Astrocyte (in vitro differentiated cells and primary cell): Measurements from ENCODE around the gene VPS37C. TPM values are rescaled to one million over a fixed set of nuclear protein-coding genes. Genes with fewer than 3 reads are reported as not detected.

Experiments
- DNase-seq: peaks from one replicate; pipeline ENCODE4 v3.0.0-alpha.2; 2010; ENCODE audit warnings: low read depth
- FAIRE-seq: peaks from 2 replicates; lab custom pipeline; 2011; peaks lifted over from hg19 to GRCh38; lab: Jason Lieb, UNC
- H2AFZ ChIP-seq: 2 replicates; pipeline ENCODE4 v1.6.0; 2012; ENCODE audit warnings: low read depth, low read length, inconsistent platforms
- H3K27ac ChIP-seq: 2 replicates; pipeline ENCODE4 v1.5.1; 2011; ENCODE audit warnings: low read depth, low read length, inconsistent platforms
- H3K27me3 ChIP-seq: 2 replicates; pipeline ENCODE4 v1.6.0; 2011; ENCODE audit warnings: low read length, inconsistent platforms; ENCODE audit not compliant: insufficient read depth
- H3K36me3 ChIP-seq: 2 replicates; pipeline ENCODE4 v1.5.1; 2011; ENCODE audit warnings: low read length, inconsistent platforms; ENCODE audit not compliant: insufficient read depth
- H3K4me1 ChIP-seq: 2 replicates; pipeline ENCODE4 v1.5.1; 2011; ENCODE audit warnings: low read length, inconsistent platforms; ENCODE audit not compliant: insufficient read depth
- H3K4me2 ChIP-seq: 2 replicates; pipeline ENCODE4 v1.6.0; 2012; ENCODE audit warnings: low read length, inconsistent platforms
- H3K4me3 ChIP-seq: 2 replicates; pipeline ENCODE4 v1.5.1; 2011; ENCODE audit warnings: low read depth, mild to moderate bottlenecking, low read length, inconsistent platforms; ENCODE audit not compliant: insufficient read depth
- H3K79me2 ChIP-seq: 2 replicates; pipeline ENCODE4 v1.6.0; 2012; ENCODE audit warnings: mild to moderate bottlenecking, low read length, inconsistent platforms; ENCODE audit not compliant: insufficient read depth
- H3K9ac ChIP-seq: 2 replicates; pipeline ENCODE4 v1.6.0; 2012; ENCODE audit warnings: mild to moderate bottlenecking, low read length, inconsistent platforms
- H3K9me3 ChIP-seq: 2 replicates; pipeline ENCODE4 v1.5.1; 2012; ENCODE audit warnings: low read depth, mild to moderate bottlenecking, low read length, inconsistent platforms; ENCODE audit not compliant: insufficient read depth
- H4K20me1 ChIP-seq: 2 replicates; pipeline ENCODE4 v1.6.0; 2012; ENCODE audit warnings: low read length, inconsistent platforms; ENCODE audit not compliant: insufficient read depth
- H3K27ac Mint-ChIP-seq: one replicate; pipeline ENCODE4 v1.8.0; 2021; ENCODE audit warnings: mild to moderate bottlenecking, mixed read lengths; ENCODE audit not compliant: unreplicated experiment
- H3K27me3 Mint-ChIP-seq: one replicate; pipeline ENCODE4 v1.8.0; 2021; ENCODE audit warnings: low read depth, mixed read lengths; ENCODE audit not compliant: unreplicated experiment
- H3K36me3 Mint-ChIP-seq: one replicate; pipeline ENCODE4 v1.8.0; 2021; ENCODE audit warnings: low read depth, mixed read lengths; ENCODE audit not compliant: unreplicated experiment
- H3K4me1 Mint-ChIP-seq: one replicate; pipeline ENCODE4 v1.8.0; 2021; ENCODE audit warnings: low read depth, mixed read lengths; ENCODE audit not compliant: unreplicated experiment
- H3K4me3 Mint-ChIP-seq: one replicate; pipeline ENCODE4 v1.8.0; 2021; ENCODE audit warnings: mild to moderate bottlenecking, moderate library complexity, mixed read lengths; ENCODE audit not compliant: unreplicated experiment
- H3K9me3 Mint-ChIP-seq: one replicate; pipeline ENCODE4 v1.8.0; 2021; ENCODE audit warnings: mild to moderate bottlenecking, mixed read lengths; ENCODE audit not compliant: unreplicated experiment
- EZH2 ChIP-seq: IDR thresholded peaks from 2 replicates; pipeline ENCODE4 v1.6.1; 2012; ENCODE audit warnings: mild to moderate bottlenecking, low read length, inconsistent platforms; ENCODE audit not compliant: insufficient read depth
- total RNA-seq: library from RNA; stranded (reverse); gene quantifications from 2 replicates; pipeline ENCODE4 v1.2.1, GENCODE V29; 2021
- TF ChIP-seq, protein P1 (sequence below): IDR thresholded peaks from 2 replicates; pipeline ENCODE4 v1.5.1; 2011; ENCODE audit warnings: low read depth, mild to moderate bottlenecking, inconsistent platforms, low read length, moderate library complexity; ENCODE audit not compliant: insufficient read depth

VPS37C gene
- total RNA-seq, 1 donor from 2014 or later, result 18.1 TPM

- no peak overlapping the region for H3K4me2 ChIP-seq
- peaks cover 10% of the 10 kb centered on the region for H3K27me3 Mint-ChIP-seq
- H2AFZ ChIP-seq, result no peak overlapping the region
- FAIRE-seq, result no peak
- no peak for TF ChIP-seq EZH2
- TF ChIP-seq, protein P1, sequence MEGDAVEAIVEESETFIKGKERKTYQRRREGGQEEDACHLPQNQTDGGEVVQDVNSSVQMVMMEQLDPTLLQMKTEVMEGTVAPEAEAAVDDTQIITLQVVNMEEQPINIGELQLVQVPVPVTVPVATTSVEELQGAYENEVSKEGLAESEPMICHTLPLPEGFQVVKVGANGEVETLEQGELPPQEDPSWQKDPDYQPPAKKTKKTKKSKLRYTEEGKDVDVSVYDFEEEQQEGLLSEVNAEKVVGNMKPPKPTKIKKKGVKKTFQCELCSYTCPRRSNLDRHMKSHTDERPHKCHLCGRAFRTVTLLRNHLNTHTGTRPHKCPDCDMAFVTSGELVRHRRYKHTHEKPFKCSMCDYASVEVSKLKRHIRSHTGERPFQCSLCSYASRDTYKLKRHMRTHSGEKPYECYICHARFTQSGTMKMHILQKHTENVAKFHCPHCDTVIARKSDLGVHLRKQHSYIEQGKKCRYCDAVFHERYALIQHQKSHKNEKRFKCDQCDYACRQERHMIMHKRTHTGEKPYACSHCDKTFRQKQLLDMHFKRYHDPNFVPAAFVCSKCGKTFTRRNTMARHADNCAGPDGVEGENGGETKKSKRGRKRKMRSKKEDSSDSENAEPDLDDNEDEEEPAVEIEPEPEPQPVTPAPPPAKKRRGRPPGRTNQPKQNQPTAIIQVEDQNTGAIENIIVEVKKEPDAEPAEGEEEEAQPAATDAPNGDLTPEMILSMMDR, result no peak
- no peaks in the 10 kb centered on the region for H3K9me3 Mint-ChIP-seq
- no peak overlapping the region for H3K27ac Mint-ChIP-seq
- H3K9me3 ChIP-seq, result no peaks in the 10 kb centered on the region
- H4K20me1 ChIP-seq, result no peaks in the 10 kb centered on the region
- no peak for DNase-seq
- no peaks in the 10 kb centered on the region for H3K36me3 Mint-ChIP-seq
- H3K4me1 Mint-ChIP-seq, result no peaks in the 10 kb centered on the region
- no peak overlapping the region for H3K27ac ChIP-seq
- no peaks in the 10 kb centered on the region for H3K4me1 ChIP-seq
- H3K27me3 ChIP-seq, result peaks cover 8% of the 10 kb centered on the region
- H3K4me3 ChIP-seq, result no peak overlapping the region
- H3K9ac ChIP-seq, result no peak overlapping the region
- no peak overlapping the region for H3K4me3 Mint-ChIP-seq
- no peaks in the 10 kb centered on the region for H3K79me2 ChIP-seq
- H3K36me3 ChIP-seq, result no peaks in the 10 kb centered on the region
Observed at GRCh38 chr11:61189933-61190332, 28.7 kb upstream of the VPS37C start.

DNA sequence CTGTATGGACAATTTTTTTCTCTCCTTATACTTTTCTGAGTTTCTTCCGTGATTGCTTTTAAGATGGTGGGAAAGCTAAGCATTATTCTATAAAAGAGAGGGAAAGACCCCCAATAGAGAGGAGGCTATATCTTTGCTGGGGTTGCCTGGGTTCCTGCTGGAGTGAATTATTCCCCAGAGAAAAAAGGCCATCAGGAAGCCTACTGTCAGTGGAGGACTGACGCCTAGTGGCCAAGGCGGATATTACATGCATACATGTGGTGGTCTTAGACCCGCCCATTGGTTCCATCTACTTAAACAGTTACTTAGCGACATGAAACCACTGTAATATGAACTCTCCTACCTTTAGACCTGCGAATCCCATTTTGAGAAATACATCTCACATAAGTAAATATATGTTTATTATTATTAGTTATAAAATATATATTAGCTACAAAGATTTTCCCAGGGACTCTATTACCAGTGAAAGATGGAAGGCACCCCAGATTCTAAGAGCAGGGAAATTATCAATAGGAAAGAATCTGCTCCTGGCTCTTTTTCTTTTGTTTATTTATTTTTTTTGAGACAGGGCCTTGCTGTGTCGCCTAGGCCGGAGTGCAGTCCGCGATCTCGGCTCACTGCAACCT, 26.4 kb upstream of the VPS37C start:
- FAIRE-seq (no peak), DNase-seq (peak; percentile 53)
- Histone ChIP-seq H3K4me3 (no peak overlapping the region), H3K9ac (no peak overlapping the region), H3K27me3 (no peaks in the 10 kb centered on the region), H3K4me2 (no peak overlapping the region), H3K4me1 (no peaks in the 10 kb centered on the region), H2AFZ (no peak overlapping the region), H3K79me2 (no peaks in the 10 kb centered on the region), H3K9me3 (no peaks in the 10 kb centered on the region), H3K36me3 (no peaks in the 10 kb centered on the region), H4K20me1 (no peaks in the 10 kb centered on the region), H3K27ac (no peak overlapping the region)
- Mint-ChIP-seq H3K9me3 (no peaks in the 10 kb centered on the region), H3K36me3 (no peaks in the 10 kb centered on the region), H3K4me1 (no peaks in the 10 kb centered on the region), H3K27ac (no peak overlapping the region), H3K27me3 (no peaks in the 10 kb centered on the region), H3K4me3 (no peak overlapping the region)
- TF ChIP-seq, protein P1, result peak; percentile 97
- TF ChIP-seq EZH2, result no peak

DNA sequence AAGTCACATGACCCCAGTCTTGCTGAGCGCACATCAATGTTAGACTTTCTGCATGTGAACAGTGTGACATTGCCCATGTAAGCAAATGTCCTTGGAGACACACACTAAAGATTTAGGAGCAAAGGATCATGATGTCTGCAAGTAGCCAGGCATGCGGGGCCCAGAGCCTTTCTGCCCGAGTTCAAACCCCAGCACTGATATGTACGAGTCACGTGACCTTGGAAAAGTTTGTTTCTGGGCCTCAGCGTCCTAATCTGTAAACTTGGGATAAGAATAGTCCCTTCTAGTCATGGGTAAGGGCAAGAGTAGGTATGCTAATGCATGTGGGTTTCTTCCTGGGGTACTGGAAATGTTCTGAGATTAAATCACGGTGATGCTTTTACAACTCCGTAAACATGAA, 25.3 kb upstream of the VPS37C start:
- Histone ChIP-seq H3K36me3 (no peaks in the 10 kb centered on the region), H3K9ac (no peak overlapping the region), H4K20me1 (no peaks in the 10 kb centered on the region), H3K4me3 (no peak overlapping the region), H3K9me3 (no peaks in the 10 kb centered on the region), H3K4me1 (no peaks in the 10 kb centered on the region), H2AFZ (no peak overlapping the region), H3K27me3 (no peaks in the 10 kb centered on the region), H3K4me2 (no peak overlapping the region), H3K79me2 (no peaks in the 10 kb centered on the region), H3K27ac (no peak overlapping the region)
- Mint-ChIP-seq H3K27ac (no peak overlapping the region), H3K27me3 (no peaks in the 10 kb centered on the region), H3K4me3 (no peak overlapping the region), H3K9me3 (no peaks in the 10 kb centered on the region), H3K4me1 (no peaks in the 10 kb centered on the region), H3K36me3 (no peaks in the 10 kb centered on the region)
- no peak for TF ChIP-seq EZH2
- TF ChIP-seq, protein P1, result no peak
- DNase-seq (no peak), FAIRE-seq (no peak)
